EH (cell line): ENCODE results near the gene PRKG1.
"Not testable (repeated sequence)": the region's sequence is repeated elsewhere in the genome, so short reads cannot be mapped to it uniquely, and the experiment has no call there.

Experiments used
- DNase-seq: peaks from one replicate; pipeline ENCODE4 v3.0.0-alpha.2; 2015; ENCODE audit warnings: low read depth

The PRKG1 gene

DNA sequence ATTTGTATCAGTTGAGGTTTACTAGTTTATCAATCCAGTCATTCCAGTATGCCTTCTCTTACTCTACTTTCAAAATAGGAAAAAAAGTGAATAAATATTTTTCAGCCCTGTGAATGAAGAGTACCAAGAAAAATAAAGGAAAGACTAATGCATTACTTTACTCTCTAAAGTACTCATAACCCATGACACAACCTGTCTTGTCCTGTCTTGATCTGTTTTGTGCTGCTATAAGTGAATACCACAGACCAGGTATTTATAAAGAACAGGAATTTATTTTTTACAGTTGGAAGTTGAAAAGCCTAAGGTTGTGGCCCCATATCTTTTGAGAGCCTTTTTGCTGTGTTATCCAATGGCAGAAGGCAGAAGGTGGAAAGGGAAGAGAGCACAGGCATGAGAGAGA lies 1045.2 kb downstream of the PRKG1 start:
- DNase-seq, result no peak

DNA sequence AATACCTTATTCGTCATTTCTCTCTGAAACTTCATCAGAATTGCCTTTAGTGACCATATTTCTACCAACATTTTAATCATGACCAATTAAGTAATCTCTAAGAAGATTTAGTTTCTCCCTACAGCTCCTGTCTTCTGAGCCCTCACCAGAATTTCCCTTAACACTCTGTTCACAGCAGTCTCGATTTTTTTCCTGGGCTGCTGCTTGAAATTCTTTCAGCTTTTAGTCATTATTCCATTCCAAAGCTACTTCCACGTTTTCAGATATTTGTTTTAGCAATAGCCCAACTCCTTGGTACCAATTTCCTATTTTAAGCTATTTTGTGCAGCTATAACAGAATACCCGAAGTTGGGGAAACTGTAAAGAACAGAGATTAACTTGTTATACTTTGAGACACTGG lies 1047.4 kb downstream of the PRKG1 start:
- peak; percentile 42 for DNase-seq

DNA sequence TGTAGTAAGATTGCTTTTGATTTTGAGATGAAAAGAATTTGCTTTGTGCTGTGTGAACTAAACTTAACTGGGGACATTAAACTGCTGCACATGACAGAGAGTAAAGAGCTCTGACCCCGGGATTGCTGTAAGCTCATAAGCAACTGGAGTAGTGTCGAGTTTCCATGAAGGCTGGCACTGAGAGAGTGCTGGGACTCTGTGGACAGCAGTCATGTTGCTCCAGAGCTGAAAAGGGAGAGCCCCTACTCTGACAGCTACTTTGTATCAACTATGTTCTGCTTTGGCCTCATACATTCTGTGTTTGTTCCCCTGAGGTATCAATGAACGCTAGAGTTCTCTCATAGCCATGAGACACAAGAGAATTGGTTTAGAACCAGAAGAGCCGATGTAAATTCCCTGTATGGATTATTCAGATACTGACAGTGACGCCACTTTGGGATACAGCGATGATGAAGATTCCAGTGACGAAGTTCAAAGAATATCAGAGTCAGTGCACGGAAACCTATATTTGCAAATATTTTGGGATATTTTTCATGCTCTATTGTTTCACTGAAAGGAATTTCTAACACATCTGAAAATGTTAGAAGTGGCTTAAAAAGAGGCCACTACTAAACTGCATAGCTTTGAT lies 1053.9 kb downstream of the PRKG1 start:
- no peak for DNase-seq

DNA sequence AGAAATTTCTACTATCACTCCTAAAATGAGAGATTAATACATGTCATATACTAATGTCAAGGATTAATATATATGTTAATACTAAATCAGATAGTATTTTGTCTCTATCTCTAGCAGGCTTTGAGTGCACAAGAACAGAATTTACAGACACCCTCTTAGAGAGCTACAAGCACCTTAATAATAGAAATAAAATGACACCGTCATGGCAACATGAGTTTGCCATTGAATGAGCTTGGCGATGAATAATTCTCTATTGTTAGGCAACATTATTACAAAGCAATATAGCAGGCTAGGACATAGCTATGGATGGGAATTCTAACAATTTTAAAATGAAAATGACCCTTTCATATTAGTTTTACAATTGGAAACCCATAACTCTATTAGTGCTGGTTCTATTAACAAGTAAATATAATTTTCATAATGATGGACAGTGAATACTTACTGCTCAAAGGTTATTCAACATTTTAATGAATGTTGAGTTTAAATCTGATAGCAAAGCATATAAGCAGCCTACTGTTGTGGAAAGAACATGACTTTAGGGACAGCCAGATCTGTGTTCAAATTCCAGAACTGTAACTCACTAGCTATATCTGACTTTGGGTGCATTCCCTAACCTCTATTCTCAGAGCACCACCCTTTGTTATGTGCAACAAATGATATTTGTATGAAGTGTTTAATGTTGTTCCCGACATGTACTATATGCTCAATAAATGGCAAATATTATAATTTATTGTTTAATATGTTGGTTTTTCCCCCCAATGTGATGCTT lies 1055.3 kb downstream of the PRKG1 start:
- peak; percentile 5 for DNase-seq

DNA sequence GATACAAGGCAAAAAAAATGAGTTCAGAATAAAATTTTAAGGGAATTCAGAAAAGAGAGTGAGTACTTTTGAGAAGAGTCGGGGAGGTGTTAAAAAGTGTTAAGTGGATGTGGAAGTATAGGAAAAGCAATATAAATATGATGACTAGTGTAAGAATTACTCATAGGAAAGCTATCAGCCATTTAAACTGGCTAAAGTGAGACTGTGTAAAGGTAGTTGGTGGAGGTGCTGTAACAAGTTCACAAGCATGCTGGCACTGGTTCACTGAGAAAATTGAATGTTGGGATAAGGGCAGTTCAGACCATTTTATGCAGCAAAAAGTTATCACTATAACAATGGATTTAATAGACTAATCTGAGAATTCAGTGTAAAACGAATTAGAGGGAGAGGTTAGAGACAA lies 1060.8 kb downstream of the PRKG1 start:
- no peak for DNase-seq

DNA sequence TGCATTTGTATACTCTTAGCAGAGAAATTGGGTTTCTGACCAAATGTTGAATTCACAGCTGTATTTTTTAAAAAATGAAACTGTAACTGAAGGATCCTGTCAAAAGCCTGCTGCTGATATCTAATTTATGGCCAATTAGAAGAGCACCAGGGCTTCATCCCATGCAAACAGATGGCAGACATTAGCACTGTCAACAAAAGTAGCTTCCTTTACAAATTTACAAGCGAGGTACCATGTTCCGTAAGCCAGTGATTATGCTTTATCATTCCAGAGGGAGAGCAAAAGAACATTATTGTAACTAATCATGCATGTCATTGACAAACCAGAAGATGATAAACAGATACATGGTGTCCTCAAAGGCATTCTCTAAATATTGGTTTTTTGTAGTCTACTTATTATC lies 1062.6 kb downstream of the PRKG1 start:
- no peak for DNase-seq

DNA sequence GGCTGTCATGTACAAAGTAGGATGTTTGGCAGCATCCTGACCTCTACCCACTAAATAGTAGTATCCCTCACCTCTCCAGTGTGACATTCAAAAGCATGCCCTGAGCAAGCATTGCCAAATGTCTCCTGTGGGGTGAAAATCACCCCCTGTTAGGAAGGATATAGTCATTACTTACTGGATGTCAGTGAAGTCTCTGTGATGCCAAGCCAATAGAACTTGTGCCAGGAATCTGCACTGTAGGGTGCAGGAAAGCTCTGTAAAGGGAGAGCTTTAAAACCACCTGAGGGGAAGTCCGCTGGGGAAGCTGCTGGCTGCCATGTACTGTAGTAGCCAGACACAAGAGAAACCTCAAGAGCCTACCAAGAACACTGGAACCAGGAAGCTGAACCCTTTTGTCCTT lies 1069.1 kb downstream of the PRKG1 start:
- DNase-seq, result no peak

DNA sequence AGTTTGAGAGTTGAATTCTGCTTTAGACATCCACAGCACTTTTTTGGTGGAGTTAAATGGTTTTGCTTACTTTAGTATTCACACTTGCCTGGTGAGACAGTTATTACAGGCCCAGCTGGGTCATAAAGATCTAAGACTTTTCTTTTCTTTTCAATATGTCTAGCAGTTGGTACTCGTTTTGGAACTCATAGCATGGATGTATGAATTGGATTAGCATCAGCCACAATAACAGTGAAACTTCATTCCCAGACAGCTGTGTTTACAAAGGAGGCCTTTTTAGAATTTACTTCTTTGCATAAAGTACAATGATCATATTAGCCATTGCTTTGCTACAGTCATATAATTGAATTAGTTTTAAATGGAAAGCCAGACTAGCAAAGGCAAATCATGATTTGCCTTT lies 1071.3 kb downstream of the PRKG1 start:
- DNase-seq, result no peak

DNA sequence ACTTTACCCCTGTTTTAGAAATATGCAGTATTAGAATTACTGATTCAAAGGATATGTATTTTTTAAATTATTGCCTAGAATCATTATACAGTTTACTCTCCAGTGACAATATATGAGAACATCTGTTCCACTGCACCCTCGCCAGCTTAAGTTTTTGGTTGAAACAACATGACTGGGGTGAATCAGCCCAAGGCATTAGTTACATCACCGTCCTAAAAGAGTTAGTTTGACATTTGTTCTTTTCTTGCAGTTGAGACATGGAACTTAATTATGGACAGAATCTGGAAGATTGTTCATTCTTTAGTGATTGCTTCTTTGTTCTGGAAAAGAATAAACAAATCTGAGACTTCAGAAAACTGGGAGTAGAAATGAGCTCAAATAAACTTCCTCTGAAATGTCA lies 1072.5 kb downstream of the PRKG1 start:
- peak; percentile 7 for DNase-seq

DNA sequence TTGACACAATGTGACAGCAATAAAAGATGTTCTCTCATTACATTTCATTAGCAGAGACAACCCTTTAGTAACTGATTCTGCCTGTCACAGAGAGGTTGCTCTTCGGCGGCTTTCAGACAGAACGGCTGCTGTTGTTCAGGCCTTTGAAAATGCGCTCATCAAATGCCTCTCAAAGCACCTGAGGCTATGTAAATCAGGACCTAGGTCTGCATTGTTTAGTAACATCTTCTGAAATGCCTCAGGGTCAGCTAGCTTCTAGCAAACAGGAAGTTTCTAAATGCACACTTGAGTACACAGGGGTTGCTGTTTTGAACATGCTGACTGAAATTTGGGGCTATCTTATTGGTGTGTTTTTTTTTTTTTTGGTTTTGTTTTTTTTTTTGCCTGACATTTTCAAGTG lies 1096.5 kb downstream of the PRKG1 start:
- DNase-seq, result no peak

DNA sequence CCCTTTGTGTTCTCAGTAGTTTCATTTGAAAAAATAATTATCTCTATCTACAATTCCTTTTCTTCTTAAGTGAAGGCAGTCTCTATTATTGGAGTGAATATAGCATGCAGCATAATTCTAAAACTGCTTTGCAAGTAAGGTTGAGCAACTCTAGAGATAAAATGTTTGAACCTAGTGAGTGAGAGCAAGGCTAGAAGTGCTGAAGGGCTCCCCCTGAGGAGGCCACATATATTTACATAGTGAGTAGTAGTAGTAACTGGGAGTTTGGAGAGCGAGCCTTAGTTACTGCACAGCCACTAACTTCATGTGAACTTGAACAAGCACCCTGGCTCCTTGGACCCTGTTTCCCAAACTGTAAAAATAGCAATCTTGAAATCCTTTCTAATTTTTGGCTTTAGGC lies 1098.3 kb downstream of the PRKG1 start:
- DNase-seq, result peak; percentile 2

DNA sequence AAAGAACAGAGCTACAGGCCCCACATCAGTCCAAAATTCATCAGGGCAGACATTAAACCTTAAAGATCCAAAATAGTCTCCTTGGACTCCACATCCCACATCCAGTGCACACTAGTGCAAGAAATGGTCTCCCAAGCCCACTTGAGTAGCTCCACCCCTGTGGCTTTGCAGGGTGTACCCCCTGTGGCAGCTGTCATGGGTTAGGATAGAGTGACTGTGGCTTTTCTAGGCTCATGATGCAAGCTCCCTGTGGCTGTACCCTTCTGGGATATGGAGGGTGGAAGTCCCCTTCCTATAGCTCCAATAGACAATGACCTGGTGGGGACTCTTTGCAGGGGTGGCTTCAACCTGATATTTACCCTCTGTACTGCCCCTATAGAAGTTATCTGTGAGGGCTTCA lies 1111.0 kb downstream of the PRKG1 start:
- no peak for DNase-seq

DNA sequence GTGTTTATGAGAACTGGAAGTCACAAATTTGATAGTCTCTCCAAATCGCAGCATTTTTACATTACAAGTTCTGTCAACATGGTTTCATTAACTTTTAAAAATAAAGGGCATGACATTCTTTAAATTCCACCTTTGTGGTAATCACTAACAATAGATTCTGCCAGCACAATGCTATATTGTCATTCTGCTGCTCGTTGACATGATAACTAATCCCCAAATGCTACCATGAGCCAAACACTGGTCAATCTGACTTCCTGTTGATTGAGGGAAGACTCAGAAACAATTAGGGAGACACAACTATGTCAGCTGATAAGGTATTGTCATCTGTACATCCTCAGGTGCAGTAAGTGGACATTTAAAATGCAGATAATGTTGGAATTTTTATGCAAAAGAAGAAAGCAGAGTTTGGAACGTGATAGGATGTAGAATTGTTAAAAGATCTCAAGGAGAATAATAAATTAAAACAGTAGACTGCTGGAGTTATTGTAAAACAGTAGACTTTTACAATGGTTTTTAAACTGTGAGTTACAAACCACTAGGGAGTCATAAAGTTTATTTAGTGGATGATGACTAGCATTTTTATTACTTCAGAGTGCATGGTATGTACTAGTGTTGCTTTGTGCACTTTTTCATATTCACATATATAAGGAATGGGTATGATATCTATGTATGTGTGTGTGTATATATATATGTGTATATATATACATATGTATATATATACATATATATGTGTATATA lies 1113.4 kb downstream of the PRKG1 start:
- no peak for DNase-seq

DNA sequence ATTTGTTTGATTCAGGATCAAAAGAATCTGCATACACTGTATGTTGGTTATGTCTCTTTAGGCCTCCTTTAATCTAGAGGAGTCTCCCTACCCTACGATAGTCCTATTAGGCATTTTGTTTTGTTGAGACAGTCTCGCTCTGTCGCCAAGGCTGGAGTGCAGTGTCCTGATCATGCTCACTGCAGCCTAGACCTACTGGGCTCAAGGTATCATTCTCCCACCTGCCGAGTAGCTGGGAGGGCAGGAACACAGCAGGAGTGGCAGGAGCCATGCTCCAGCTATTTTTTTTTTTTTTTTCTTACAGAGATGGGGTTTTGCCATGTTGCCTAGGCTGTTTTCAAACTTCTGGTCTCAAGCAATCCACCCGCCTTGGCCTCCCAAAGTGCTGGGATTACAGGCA lies 1116.8 kb downstream of the PRKG1 start:
- DNase-seq, result no peak

DNA sequence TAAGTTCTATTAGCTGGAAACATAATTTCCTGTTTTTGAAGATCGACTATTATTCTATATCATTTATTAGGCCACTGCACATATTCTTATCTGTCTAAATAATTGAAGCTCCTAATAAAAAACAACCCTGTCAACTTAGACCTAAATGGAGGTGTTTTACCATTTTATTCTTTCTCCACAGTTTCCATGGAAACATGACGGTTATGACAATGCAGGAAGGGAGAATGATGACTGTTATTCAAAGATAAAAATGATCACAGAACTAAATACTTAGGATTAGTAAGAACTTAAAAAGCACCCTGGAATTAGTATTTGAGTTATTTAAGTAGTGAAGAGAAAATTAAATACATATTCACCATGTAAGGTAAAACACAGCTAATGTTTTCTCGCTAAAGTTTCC lies 1119.9 kb downstream of the PRKG1 start:
- DNase-seq, result no peak

DNA sequence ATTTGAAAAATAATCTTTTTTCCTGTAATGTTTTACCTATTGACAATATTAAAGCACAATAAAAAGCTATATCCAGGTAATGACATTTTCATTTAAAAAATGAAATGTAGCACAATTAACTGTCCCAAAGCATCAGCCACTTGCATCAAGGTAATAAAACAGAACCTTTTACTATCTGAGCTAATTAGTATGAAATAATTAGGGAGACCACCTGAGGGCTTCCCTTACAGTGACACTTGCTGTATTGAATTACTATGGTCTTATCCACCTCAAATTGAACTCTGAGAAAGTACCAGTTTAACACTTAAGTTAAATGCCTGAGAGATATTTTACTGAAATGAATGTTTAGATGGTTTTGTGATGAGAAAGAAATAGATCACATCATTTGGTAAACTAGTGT lies 1120.4 kb downstream of the PRKG1 start:
- DNase-seq, result no peak

DNA sequence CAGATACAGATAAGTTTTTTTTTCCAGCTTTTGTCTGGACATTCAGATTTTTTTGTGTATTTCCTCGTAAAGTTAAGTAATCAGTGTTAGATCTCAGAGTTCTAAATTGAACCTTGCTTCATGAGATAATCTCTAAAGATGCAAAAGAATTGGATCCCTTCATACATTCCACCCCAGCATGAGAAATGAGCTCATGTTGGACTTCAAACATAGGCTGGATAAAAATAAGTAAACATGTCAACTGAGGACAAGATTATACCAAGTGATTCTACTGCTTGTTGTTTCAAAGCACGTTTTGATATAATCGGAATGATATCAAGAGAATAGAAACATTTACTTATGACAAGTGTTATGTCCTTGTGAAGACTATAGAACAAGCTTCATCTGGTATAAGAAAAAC lies 1122.8 kb downstream of the PRKG1 start:
- no peak for DNase-seq

DNA sequence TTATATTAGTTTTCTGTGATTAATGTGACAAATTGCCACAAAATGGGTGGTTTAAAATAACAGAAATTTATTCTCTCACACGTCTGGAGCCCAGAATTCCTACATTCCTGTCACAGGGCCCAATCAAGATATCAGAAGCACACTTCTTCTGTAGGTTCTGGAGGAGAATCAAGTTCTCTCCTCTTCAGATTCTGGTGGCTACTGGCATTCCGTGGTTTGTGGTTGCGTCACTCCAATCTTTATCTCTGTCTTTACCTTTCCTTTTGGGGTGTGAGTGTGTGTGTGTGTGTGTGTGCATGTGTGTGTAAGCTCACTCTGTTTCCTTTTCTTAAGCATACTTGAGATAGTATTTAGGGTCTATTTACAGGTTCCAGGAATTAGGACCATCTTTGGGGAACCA lies 1124.3 kb downstream of the PRKG1 start:
- peak; percentile 25 for DNase-seq

DNA sequence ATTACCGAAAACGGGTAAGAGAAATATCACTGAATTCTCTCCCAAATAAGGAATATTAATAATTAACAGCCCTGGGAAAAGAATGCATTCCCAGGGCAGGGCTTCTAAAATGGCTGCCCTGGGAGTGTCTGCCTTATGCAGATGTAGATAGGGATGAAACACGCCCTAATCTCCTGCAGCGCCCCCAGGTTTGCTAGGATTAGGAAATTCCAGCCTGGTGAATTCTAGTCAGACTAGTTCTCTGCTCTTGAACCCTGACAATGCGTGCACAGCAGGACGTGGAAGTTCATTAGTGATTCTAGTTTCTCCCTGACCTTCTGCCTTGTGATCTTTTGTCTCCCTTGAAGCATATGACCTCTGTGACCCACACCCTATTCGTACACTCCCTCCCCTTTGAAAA lies 1130.6 kb downstream of the PRKG1 start:
- DNase-seq, result not testable (repeated sequence)

DNA sequence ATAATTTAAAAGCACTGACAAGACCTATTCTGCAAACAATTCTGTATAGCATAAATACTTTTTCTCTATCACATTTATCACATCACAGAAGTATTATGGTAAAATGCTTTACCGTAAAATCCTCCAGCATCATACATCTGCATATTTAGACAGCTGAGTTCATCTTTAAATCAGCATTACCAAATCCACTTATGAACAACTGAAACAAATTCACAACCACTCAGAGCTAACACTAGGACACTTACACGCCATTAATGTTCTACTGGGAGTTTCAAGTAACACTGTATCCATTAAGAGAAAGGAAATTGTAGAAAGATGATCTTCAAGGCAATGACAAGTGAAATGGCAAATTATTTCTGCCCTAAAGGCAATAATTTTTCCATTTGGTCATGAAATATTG lies 1134.1 kb downstream of the PRKG1 start:
- no peak for DNase-seq

DNA sequence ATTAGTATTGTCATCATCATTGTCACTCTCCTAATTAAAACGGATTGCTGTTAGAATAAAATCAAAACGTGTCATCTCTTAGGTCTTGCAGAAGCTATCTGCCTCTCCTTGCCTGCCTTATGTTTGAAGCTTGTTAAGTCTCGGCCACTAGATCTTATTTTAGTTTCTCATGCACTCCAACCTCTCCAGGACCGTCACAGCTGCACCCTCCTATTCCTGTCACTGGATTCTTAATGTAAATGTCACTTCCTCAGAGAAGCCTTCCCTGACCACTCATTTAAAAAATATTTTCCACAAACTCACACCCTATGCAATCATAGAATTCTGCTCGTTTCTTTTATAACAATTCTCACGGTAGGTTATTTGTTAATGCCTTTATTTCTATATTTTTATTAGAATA lies 1135.9 kb downstream of the PRKG1 start:
- peak; percentile 66 for DNase-seq

DNA sequence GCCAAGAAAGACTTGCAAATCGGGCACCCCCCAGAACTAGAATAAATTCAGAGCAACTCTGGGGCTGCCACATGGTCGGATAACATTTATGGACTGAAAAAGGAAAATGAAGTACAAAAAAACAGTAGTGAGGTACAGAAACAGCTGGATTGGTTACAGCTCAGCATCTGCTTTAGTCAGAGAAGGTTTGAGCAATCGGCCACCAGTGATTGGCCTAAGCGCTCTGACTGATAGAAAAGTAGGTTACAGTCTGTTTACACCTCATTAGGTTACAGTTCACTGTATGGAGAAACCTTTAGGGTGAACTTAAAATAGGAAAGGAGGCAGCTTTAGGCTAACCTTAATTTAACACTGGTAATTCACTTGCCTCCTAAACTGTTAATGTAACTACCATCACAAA lies 1137.8 kb downstream of the PRKG1 start:
- DNase-seq, result no peak

DNA sequence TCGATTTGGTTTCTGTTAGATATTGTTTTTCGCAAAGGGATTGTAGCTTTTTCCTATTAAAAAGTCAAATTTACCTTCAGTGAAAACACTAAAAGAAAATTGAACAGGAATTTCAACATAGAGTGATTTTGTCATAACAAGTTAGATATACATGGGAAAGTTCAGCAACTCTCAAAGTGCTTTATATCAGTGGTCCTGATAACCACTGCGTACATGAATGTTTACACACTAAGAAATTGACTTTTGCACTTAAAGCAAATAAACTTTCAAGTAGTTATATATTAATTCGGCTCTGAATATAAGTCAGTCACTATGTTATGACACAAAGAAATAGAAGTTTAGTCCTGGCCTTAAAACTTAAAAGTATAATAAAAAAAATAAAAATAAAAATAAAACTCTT lies 1138.5 kb downstream of the PRKG1 start:
- no peak for DNase-seq
